Mesothelial cell of epicardium (in vitro differentiated cells): Measurements from ENCODE around the gene P2RX5. TPM values are rescaled to one million over a fixed set of nuclear protein-coding genes. Genes with fewer than 3 reads are reported as not detected.
A peak's percentile ranks its signal among the peaks of the same experiment; 100 is the strongest.

Experiments used
- DNase-seq, 2 experiments: peaks; one replicate each; pipeline ENCODE4 v3.0.0; 2021; ENCODE audit warnings: low spot score in 2 of 2; ENCODE audit not compliant: unreplicated experiment in 2 of 2
- H3K27ac Mint-ChIP-seq: 2 replicates; pipeline ENCODE4 v1.8.0; 2021; ENCODE audit warnings: mixed read lengths
- H3K27me3 Mint-ChIP-seq: 2 replicates; pipeline ENCODE4 v1.8.0; 2021; ENCODE audit warnings: low read depth, mixed read lengths
- H3K36me3 Mint-ChIP-seq: 2 replicates; pipeline ENCODE4 v1.8.0; 2021; ENCODE audit warnings: mixed read lengths
- H3K4me1 Mint-ChIP-seq: 2 replicates; pipeline ENCODE4 v1.8.0; 2021; ENCODE audit warnings: mixed read lengths
- H3K4me3 Mint-ChIP-seq: 2 replicates; pipeline ENCODE4 v1.8.0; 2021; ENCODE audit warnings: mild to moderate bottlenecking, moderate library complexity, mixed read lengths
- H3K9me3 Mint-ChIP-seq: 2 replicates; pipeline ENCODE4 v1.8.0; 2021; ENCODE audit warnings: mixed read lengths
- total RNA-seq: library from RNA; stranded (reverse); gene quantifications from 3 replicates; pipeline ENCODE4 v1.2.1, GENCODE V29; 2021
- TF ChIP-seq, protein P1 (sequence below): fragments of 200-600 bp; sonication (generic); IDR thresholded peaks from one replicate; pipeline ENCODE4 v1.5.0; 2021; ENCODE audit warnings: antibody characterized with exemption; ENCODE audit not compliant: unreplicated experiment

P2RX5 gene
- total RNA-seq, 1 donor from 2014 or later = 0.18 TPM

DNA sequence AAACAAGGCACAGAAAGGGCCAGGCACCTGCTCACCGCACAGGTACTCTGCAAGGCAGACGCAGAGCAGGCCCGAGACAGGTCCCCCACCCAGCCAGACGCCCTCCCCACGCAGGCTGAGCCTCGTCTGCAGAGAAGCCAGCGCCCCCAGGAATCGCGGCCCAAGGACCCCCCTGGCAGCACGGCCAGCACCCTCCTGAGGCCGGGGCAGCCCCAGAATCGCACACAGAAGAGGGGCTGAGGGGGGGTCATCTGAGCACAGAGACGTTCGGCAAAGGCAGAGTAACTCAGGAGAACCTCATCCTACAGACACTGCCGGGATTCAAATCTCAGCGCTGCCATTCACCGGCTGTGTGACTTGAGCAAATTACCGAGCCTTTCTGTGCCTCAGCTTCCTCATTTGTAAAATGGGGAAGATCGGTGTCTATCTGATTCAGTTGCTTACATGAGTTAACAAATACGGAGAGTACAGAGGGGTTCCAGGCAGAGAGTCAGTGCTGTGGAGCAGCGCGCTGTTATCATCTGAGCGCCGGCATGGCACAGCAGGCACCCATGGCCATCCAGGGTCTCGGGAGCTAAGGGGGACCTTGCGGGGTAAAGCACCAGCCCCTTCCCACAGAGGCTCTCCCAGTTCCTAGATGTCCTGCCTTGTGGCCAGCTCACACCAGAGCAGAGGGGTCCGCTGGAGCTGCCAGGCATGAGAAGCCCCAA, 17.0 kb downstream of the P2RX5 start:
- Mint-ChIP-seq H3K9me3 (no peaks in the 10 kb centered on the region), H3K36me3 (no peaks in the 10 kb centered on the region), H3K4me3 (no peak overlapping the region), H3K4me1 (no peaks in the 10 kb centered on the region), H3K27ac (no peak overlapping the region), H3K27me3 (peaks cover 35% of the 10 kb centered on the region)
- TF ChIP-seq, protein P1, sequence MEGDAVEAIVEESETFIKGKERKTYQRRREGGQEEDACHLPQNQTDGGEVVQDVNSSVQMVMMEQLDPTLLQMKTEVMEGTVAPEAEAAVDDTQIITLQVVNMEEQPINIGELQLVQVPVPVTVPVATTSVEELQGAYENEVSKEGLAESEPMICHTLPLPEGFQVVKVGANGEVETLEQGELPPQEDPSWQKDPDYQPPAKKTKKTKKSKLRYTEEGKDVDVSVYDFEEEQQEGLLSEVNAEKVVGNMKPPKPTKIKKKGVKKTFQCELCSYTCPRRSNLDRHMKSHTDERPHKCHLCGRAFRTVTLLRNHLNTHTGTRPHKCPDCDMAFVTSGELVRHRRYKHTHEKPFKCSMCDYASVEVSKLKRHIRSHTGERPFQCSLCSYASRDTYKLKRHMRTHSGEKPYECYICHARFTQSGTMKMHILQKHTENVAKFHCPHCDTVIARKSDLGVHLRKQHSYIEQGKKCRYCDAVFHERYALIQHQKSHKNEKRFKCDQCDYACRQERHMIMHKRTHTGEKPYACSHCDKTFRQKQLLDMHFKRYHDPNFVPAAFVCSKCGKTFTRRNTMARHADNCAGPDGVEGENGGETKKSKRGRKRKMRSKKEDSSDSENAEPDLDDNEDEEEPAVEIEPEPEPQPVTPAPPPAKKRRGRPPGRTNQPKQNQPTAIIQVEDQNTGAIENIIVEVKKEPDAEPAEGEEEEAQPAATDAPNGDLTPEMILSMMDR = no peak
- DNase-seq = no peak

DNA sequence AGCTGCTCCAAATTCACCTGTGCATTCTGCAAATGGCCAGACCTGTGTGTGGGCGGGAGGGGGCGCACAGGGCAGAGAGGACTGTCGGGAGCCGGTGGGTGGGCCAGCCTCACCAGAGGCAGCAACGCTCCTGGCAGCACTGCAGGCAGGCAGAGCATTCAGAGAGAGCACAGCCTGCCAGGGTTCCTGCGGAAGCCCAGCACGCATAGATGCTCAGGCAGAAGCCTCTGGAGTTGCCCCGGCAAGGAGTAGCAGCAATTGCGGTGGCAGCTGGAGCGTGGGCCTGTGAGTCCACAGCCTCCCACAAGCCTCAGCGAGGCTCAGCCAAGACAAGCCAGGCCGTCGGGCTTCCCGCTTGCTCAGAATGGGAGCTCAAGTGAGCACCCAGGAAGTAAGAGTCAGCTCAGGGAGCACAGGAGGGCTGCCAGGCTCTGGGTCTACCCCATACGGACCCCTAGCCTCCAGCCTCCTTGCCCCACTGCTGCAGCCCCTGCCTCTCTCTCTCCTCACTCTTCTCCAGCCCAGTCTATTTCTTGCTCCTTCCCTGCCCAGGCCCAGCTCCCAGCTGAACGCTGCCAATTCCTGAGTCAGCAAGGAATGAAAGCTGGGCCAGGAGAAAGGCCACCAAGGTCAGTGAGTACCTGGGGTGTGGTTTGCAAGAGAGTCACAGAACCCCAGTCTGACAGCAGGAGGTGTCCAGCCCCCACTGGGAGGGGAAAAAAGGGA, 17.7 kb downstream of the P2RX5 start:
- H3K4me1 Mint-ChIP-seq = no peaks in the 10 kb centered on the region
- H3K36me3 Mint-ChIP-seq = no peaks in the 10 kb centered on the region
- TF ChIP-seq, protein P1 = no peak
- DNase-seq = no peak
- no peak overlapping the region for H3K4me3 Mint-ChIP-seq
- no peaks in the 10 kb centered on the region for H3K9me3 Mint-ChIP-seq
- peaks cover 32% of the 10 kb centered on the region for H3K27me3 Mint-ChIP-seq
- no peak overlapping the region for H3K27ac Mint-ChIP-seq

DNA sequence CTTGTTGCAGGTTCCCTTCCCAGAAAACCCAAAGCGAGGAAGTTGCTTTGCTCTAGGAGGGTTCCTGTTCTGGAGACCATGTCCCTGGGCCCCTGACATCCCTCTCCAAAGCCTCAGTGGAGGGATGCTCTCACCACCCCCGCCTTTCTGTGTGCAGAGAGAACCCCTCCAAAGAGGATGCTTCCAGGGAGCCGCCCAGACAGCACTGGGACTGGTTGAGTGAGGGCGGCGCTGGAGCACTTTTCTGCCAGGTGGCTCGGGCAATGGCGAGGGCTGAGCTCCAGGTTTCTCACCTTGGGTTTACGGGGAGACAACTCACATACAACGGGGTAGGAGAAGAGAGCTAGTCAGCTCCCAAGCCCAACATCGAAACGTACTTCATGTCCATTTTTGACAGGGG, 20.1 kb downstream of the P2RX5 start:
- H3K27ac Mint-ChIP-seq = no peak overlapping the region
- peaks cover 12% of the 10 kb centered on the region for H3K27me3 Mint-ChIP-seq
- TF ChIP-seq, protein P1 = no peak
- no peaks in the 10 kb centered on the region for H3K4me1 Mint-ChIP-seq
- no peak for DNase-seq
- H3K9me3 Mint-ChIP-seq = no peaks in the 10 kb centered on the region
- H3K36me3 Mint-ChIP-seq = peaks cover 3% of the 10 kb centered on the region
- no peak overlapping the region for H3K4me3 Mint-ChIP-seq

DNA sequence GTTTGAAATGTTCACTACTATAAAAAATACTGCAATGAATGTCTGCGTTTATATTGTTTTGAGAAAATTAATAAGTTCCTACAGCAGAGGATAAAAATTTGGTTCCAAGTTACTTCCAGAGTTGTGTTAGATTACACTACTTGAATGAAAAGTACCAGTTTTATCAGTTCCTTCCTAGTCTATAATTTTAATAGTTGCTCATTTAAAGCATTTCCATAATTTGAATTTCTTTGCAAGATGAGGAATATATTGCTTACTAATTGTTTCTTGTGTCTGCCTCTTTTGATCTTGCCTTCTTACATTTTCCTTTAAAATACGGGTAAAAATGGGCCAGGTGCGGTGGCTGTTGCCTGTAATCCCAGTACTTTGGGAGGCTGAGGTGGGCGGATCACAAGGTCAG, 23.4 kb downstream of the P2RX5 start:
- DNase-seq = no peak
- Mint-ChIP-seq H3K4me3 (no peak overlapping the region), H3K36me3 (peaks cover 5% of the 10 kb centered on the region), H3K9me3 (no peaks in the 10 kb centered on the region), H3K4me1 (peaks cover 9% of the 10 kb centered on the region), H3K27ac (no peak overlapping the region), H3K27me3 (peaks cover 5% of the 10 kb centered on the region)
- TF ChIP-seq, protein P1 = no peak

DNA sequence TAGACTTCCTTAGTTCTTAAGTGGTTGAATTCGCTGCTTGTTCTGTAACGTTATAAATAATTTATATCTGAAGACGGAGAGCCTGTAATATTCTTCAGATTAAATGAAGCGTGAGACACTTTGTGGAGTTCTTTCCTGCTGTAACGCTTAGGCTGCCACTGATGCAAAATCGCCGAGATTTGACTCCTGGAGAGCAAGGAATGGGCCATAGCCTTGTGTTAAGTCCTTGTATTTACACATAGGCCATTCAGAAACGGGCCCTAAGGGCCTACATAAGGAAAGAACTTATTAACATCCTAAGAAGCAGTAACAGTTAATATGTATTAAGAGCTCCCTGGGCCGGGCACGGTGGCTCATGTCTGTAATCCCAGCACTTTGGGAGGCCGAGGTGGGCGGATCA, 26.4 kb downstream of the P2RX5 start:
- Mint-ChIP-seq H3K27ac (peak overlapping the region; percentile 94), H3K27me3 (no peaks in the 10 kb centered on the region), H3K4me1 (peaks cover 32% of the 10 kb centered on the region), H3K4me3 (peak overlapping the region; percentile 85), H3K9me3 (no peaks in the 10 kb centered on the region), H3K36me3 (peaks cover 6% of the 10 kb centered on the region)
- no peak for DNase-seq
- TF ChIP-seq, protein P1 = no peak
